ENCODE data around the gene SHB. TPM values are rescaled to one million over a fixed set of nuclear protein-coding genes. Genes with fewer than 3 reads are reported as not detected.

SHB gene
- total RNA-seq, 1 experiment from 2014 or later = 20.7 TPM

DNA sequence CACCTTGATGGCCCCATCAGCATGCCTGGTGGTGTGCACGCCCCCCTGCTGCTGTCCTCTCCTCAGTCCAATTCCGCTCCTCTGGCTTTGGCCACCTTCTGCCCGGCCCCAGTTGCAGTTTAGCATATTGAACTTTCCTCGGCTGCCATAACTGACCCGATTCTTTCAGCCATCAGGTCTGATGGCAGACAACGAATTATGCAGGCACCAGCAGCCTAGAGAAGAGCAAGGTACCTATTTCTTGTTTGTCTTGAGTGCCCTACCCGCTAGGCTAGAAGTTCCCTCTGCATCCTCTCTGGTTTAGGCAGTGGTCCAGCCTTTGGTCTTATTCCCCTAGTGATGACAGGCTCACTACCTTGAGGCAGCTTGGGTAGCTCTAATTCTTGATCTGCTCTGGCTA lies 122.1 kb downstream of the SHB start:
- Histone ChIP-seq H3K27me3 (replicated peaks; ENCODE audit: insufficient read depth, low read depth, low read length, poor library complexity) (no peaks in the 10 kb centered on the region), H3K4me3 (ENCODE audit: low read depth, low read length, poor library complexity, severe bottlenecking) (no peak overlapping the region), H3K9me3 (ENCODE audit: low read depth, low read length, poor library complexity, severe bottlenecking) (no peaks in the 10 kb centered on the region), H3K4me1 (ENCODE audit: insufficient read depth, low read length, poor library complexity, severe bottlenecking) (no peaks in the 10 kb centered on the region), H3K36me3 (ENCODE audit: insufficient read depth, low read length, poor library complexity, severe bottlenecking) (peaks cover 5% of the 10 kb centered on the region), H3K27ac (ENCODE audit: low read depth, low read length, poor library complexity, severe bottlenecking) (no peak overlapping the region)
- TF ChIP-seq EZH2 (IDR thresholded peaks at IDR 0.05; ENCODE audit: borderline replicate concordance, low read depth, low read length, poor library complexity, severe bottlenecking) (no peak), CTCF (conservative IDR thresholded peaks at IDR 0.05; ENCODE audit: low read depth, low read length) (no peak)
- CTCF ChIA-PET = no interaction called here
- intact Hi-C loops (cut with micrococcal nuclease; ENCODE audit: unreplicated experiment) = no loop called here
- DNase-seq (ENCODE audit: low spot score) = no peak
- BruUV-seq (replicated peaks) = no TSS peak
- POLR2A ChIA-PET (ENCODE audit: low non-redundant PET) = no interaction called here

DNA sequence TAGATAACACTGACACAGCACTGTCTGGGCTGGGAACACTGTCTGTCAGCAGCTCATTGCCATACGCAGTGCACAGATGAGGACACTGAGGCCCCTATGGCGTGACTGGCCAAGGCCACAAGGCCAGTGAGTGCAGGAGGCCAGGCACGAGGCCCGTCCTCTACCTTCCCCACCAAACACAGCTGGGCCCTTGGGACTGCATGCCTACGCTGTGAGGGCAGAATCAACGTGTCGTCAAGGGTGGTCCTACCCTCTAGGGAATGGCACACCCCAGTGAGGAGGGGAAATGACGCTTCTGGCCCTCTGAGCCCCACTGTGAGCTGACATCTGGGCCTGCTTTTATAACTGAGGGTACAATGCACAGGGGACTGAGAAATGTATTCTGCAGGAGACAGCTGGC lies 123.0 kb downstream of the SHB start:
- intact Hi-C loops (cut with micrococcal nuclease; ENCODE audit: unreplicated experiment) = no loop called here
- Histone ChIP-seq H3K27ac (ENCODE audit: low read depth, low read length, poor library complexity, severe bottlenecking) (no peak overlapping the region), H3K27me3 (replicated peaks; ENCODE audit: insufficient read depth, low read depth, low read length, poor library complexity) (no peaks in the 10 kb centered on the region), H3K36me3 (ENCODE audit: insufficient read depth, low read length, poor library complexity, severe bottlenecking) (peaks cover 5% of the 10 kb centered on the region), H3K4me1 (ENCODE audit: insufficient read depth, low read length, poor library complexity, severe bottlenecking) (no peaks in the 10 kb centered on the region), H3K4me3 (ENCODE audit: low read depth, low read length, poor library complexity, severe bottlenecking) (no peak overlapping the region), H3K9me3 (ENCODE audit: low read depth, low read length, poor library complexity, severe bottlenecking) (no peaks in the 10 kb centered on the region)
- BruUV-seq (replicated peaks) = no TSS peak
- TF ChIP-seq CTCF (conservative IDR thresholded peaks at IDR 0.05; ENCODE audit: low read depth, low read length) (no peak), EZH2 (IDR thresholded peaks at IDR 0.05; ENCODE audit: borderline replicate concordance, low read depth, low read length, poor library complexity, severe bottlenecking) (no peak)
- CTCF ChIA-PET = no interaction called here
- DNase-seq (ENCODE audit: low spot score) = no peak
- POLR2A ChIA-PET (ENCODE audit: low non-redundant PET) = no interaction called here

DNA sequence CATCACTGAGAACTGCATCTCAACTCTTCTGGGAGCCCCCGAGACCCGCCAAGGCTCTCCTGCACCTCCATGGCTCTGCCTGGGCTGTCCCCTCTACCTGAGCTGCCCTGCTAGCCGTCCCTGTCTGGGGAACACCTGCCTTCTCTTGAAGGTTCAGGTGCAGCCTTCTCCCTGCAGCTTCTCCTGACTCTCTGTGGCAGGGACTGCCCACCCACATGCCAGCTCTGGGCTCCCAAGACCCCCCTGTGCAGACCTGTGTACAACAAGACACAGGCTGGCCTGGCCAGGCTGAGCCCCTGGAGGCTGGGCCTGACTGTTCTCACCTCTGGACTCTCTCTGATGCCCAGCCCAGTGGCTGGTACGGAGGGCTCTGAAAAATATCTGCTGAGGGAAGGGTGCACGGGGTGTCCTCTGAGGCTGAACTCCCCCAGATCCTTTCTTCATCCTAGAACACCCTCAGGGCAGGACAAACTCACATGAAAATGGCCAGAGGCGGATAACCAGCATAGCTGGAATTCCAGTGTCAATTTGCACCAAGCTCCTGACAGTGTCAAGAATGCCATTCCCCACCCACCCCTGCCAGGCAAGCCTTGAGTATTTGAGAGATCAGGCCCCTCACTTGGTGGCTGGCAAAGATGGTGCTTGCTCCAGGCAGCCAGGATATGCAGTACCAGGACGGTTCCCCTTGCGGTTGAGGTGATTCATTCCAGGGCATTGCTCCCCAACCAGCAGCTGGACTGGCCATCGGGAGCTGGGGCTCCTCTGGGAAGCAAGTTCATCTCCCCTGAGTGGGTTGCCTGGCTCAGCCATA lies 124.2 kb downstream of the SHB start:
- no peak overlapping the region for H3K27ac ChIP-seq (ENCODE audit: low read depth, low read length, poor library complexity, severe bottlenecking)
- no TSS peak for BruUV-seq (replicated peaks)
- TF ChIP-seq CTCF (conservative IDR thresholded peaks at IDR 0.05; ENCODE audit: low read depth, low read length) (no peak), EZH2 (IDR thresholded peaks at IDR 0.05; ENCODE audit: borderline replicate concordance, low read depth, low read length, poor library complexity, severe bottlenecking) (no peak)
- H3K9me3 ChIP-seq (ENCODE audit: low read depth, low read length, poor library complexity, severe bottlenecking) = no peaks in the 10 kb centered on the region
- H3K36me3 ChIP-seq (ENCODE audit: insufficient read depth, low read length, poor library complexity, severe bottlenecking) = peaks cover 5% of the 10 kb centered on the region
- DNase-seq (ENCODE audit: low spot score) = no peak
- ChIA-PET POLR2A (ENCODE audit: low non-redundant PET) (no interaction called here), CTCF (no interaction called here)
- no peaks in the 10 kb centered on the region for H3K27me3 ChIP-seq (replicated peaks; ENCODE audit: insufficient read depth, low read depth, low read length, poor library complexity)
- H3K4me3 ChIP-seq (ENCODE audit: low read depth, low read length, poor library complexity, severe bottlenecking) = no peak overlapping the region
- no peaks in the 10 kb centered on the region for H3K4me1 ChIP-seq (ENCODE audit: insufficient read depth, low read length, poor library complexity, severe bottlenecking)
- intact Hi-C loops (cut with micrococcal nuclease; ENCODE audit: unreplicated experiment) = no loop called here

All from A673 (cell line).